IMR-90 (cell line): ENCODE results near the gene TMEM245. TPM values are rescaled to one million over a fixed set of nuclear protein-coding genes. Genes with fewer than 3 reads are reported as not detected.

Source experiments
- ATAC-seq: fragments of 200-7000 bp; cut with Tn5 transposase; 2 replicates; pipeline ENCODE4 v1.9.1; 2020; ENCODE audit warnings: low read depth, mild to moderate bottlenecking, moderate library complexity
- BruUV-seq: library from RNA; stranded (reverse); fragments of 400-500 nt; replicated peaks from 2 replicates; lab custom pipeline; 2021; lab: Mats Ljungman, UMichigan
- CTCF ChIA-PET: fragments of 300-600 bp; formaldehyde crosslinking; extraction: SDS; loops from one replicate; lab custom pipeline; 2021; ENCODE audit warnings: antibody characterized with exemption; lab: Yijun Ruan, JAX
- POLR2A ChIA-PET: fragments of 300-600 bp; sonication (Branson Sonifier 250); formaldehyde crosslinking; loops from one replicate; lab custom pipeline; 2022; ENCODE audit warnings: antibody characterized with exemption; ENCODE audit not compliant: unreplicated experiment; lab: Charles Lee
- DNase-seq: peaks from one replicate; pipeline ENCODE4 v3.0.0; 2013
- H2AFZ ChIP-seq: replicated peaks from 2 replicates; pipeline ENCODE3; 2013; ENCODE audit warnings: low read length, mild to moderate bottlenecking; ENCODE audit not compliant: poor library complexity
- H2AK5ac ChIP-seq: 2 replicates; pipeline ENCODE4 v1.6.1; 2013; ENCODE audit warnings: low read depth, low read length, inconsistent platforms
- H2AK9ac ChIP-seq: replicated peaks from 2 replicates; pipeline ENCODE3; 2013; ENCODE audit warnings: mild to moderate bottlenecking, low read depth, low read length, moderate library complexity; ENCODE audit not compliant: poor library complexity
- H2BK120ac ChIP-seq: 2 replicates; pipeline ENCODE4 v1.6.1; 2013; ENCODE audit warnings: low read depth, low read length, inconsistent platforms
- H2BK15ac ChIP-seq: 3 replicates; pipeline ENCODE4 v1.6.1; 2013; ENCODE audit warnings: low read depth, low read length, inconsistent platforms
- H2BK20ac ChIP-seq: 2 replicates; pipeline ENCODE4 v1.6.1; 2013; ENCODE audit warnings: low read depth, mild to moderate bottlenecking, inconsistent platforms, low read length, moderate library complexity
- H2BK5ac ChIP-seq: 2 replicates; pipeline ENCODE4 v1.6.1; 2013; ENCODE audit warnings: mild to moderate bottlenecking, low read depth, low read length, inconsistent platforms; ENCODE audit not compliant: poor library complexity, severe bottlenecking
- H3K14ac ChIP-seq: replicated peaks from 2 replicates; pipeline ENCODE4 v1.6.1; 2013; ENCODE audit warnings: low read depth, low read length, inconsistent platforms
- H3K18ac ChIP-seq: 2 replicates; pipeline ENCODE4 v1.6.1; 2013; ENCODE audit warnings: low read depth, low read length, control low read depth
- H3K23ac ChIP-seq: 2 replicates; pipeline ENCODE4 v1.6.1; 2013; ENCODE audit warnings: low read depth, low read length, inconsistent platforms
- H3K27ac ChIP-seq: 2 replicates; pipeline ENCODE4 v1.5.1; 2013; ENCODE audit warnings: mild to moderate bottlenecking, control low read depth, low read length; ENCODE audit not compliant: insufficient read depth
- H3K27me3 ChIP-seq: 2 replicates; pipeline ENCODE4 v1.6.1; 2013; ENCODE audit warnings: low read length; ENCODE audit not compliant: control insufficient read depth, insufficient read depth
- H3K36me3 ChIP-seq: 2 replicates; pipeline ENCODE4 v1.6.1; 2013; ENCODE audit warnings: low read length, mixed read lengths; ENCODE audit not compliant: control insufficient read depth, insufficient read depth
- H3K4ac ChIP-seq: 2 replicates; pipeline ENCODE4 v1.6.1; 2013; ENCODE audit warnings: low read depth, low read length, inconsistent platforms
- H3K4me1 ChIP-seq: 2 replicates; pipeline ENCODE4 v1.6.1; 2013; ENCODE audit warnings: low read length, mixed read lengths; ENCODE audit not compliant: control insufficient read depth, insufficient read depth
- H3K4me2 ChIP-seq: 2 replicates; pipeline ENCODE4 v1.6.1; 2013; ENCODE audit warnings: low read depth, mild to moderate bottlenecking, control low read depth, low read length, moderate library complexity
- H3K4me3 ChIP-seq: 2 replicates; pipeline ENCODE4 v1.5.1; 2013; ENCODE audit warnings: low read depth, mild to moderate bottlenecking, control low read depth, low read length, moderate library complexity; ENCODE audit not compliant: insufficient read depth
- H3K56ac ChIP-seq: 2 replicates; pipeline ENCODE4 v1.6.1; 2013; ENCODE audit warnings: low read length, inconsistent platforms; ENCODE audit not compliant: insufficient read depth; ENCODE audit errors: extremely low read depth
- H3K79me1 ChIP-seq, 2 experiments: 2 replicates each; pipeline ENCODE4 v1.6.1; 2013; ENCODE audit warnings: low read length in 2 of 2, inconsistent platforms in 1 of 2, low read depth in 1 of 2
- H3K9ac ChIP-seq: 2 replicates; pipeline ENCODE4 v1.6.1; 2013; ENCODE audit warnings: low read depth, low read length, control low read depth
- H3K9me1 ChIP-seq: 2 replicates; pipeline ENCODE4 v1.6.1; 2013; ENCODE audit warnings: low read length, inconsistent platforms; ENCODE audit not compliant: insufficient read depth
- H3K9me3 ChIP-seq: 2 replicates; pipeline ENCODE4 v1.6.1; 2013; ENCODE audit warnings: low read length; ENCODE audit not compliant: control insufficient read depth, insufficient read depth
- H4K20me1 ChIP-seq: 2 replicates; pipeline ENCODE4 v1.6.1; 2013; ENCODE audit warnings: low read length, inconsistent platforms; ENCODE audit not compliant: insufficient read depth
- H4K5ac ChIP-seq: 2 replicates; pipeline ENCODE4 v1.6.1; 2013; ENCODE audit warnings: mild to moderate bottlenecking, low read depth, low read length, control low read depth
- H4K8ac ChIP-seq, 2 experiments: 2 replicates each; pipeline ENCODE4 v1.6.1; 2013; ENCODE audit warnings: low read depth in 2 of 2, low read length in 2 of 2, control low read depth in 1 of 2, inconsistent platforms in 1 of 2
- H4K91ac ChIP-seq: 2 replicates; pipeline ENCODE4 v1.6.1; 2013; ENCODE audit warnings: low read depth, low read length, inconsistent platforms; ENCODE audit not compliant: insufficient read depth
- MXI1 ChIP-seq: IDR thresholded peaks from 2 replicates; pipeline ENCODE4 v1.6.1; 2012; ENCODE audit warnings: low read depth, mild to moderate bottlenecking, low read length, moderate library complexity, borderline replicate concordance
- POLR2A ChIP-seq: IDR thresholded peaks from 2 replicates; pipeline ENCODE4 v1.6.1; 2012; ENCODE audit warnings: mild to moderate bottlenecking, low read depth, low read length
- WGBS, 2 experiments: methylation state at CpG; one replicate each; pipeline versions ENCODE4 v1.1.5 to v1.1.7; 2013; ENCODE audit warnings: missing lambda C conversion rate in 2 of 2; ENCODE audit not compliant: insufficient read length in 1 of 2; ENCODE audit errors: extremely low coverage in 2 of 2; 5-methylcytosine and 5-hydroxymethylcytosine counted together
- dilution Hi-C: fragments of 300-500 bp; cut with HindIII; formaldehyde crosslinking; loops from one replicate; pipeline ENCODE4 v1.14.3; 2018; ENCODE audit warnings: low sequenced_read_pairs; ENCODE audit not compliant: unreplicated experiment
- in situ Hi-C: fragments of 300-500 bp; cut with MboI; formaldehyde crosslinking; loops from 3 replicates; pipeline ENCODE4 v1.14.3; 2019; ENCODE audit warnings: low sequenced_read_pairs, inconsistent platforms, mixed read lengths
- intact Hi-C: fragments of 100-400 bp; cut with micrococcal nuclease; formaldehyde crosslinking; loops from 2 replicates; pipeline ENCODE4 v1.10.0; 2022
- polyA plus RNA-seq, 3 experiments: library from polyadenylated mRNA; depleted of rRNA; stranded (reverse); fragments of >200 nt; gene quantifications; 2 replicates each; pipeline ENCODE4 v1.2.3, GENCODE V29; 2012; ENCODE audit warnings: low replicate concordance in 1 of 3
- total RNA-seq: library from RNA; depleted of rRNA; stranded (reverse); fragments of >200 nt; gene quantifications from 2 replicates; pipeline ENCODE4 v1.2.3, GENCODE V29; 2012

Gene TMEM245
- total and polyA plus RNA-seq, 2 of the 4 experiments (the other 2 are of a cell fraction) = 24.8 to 57.9 TPM

DNA sequence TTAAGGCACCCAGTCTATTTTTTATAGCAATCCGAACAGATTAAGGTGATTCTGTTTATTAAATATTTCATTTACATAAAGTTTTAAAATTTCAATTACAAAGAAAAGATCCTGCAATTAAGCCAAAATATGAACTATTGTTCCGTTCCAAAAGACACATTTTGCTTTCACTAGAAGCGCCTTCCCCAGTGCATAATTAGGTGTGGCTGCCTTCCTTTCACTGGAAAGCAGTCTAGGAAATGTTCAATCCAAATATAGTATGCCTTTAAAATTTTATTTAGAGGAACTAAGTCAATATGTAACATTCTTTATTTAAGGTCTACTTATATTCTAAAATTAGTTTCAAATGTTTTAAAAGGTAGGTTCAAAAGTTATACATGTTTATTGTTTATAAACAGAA lies 114.1 kb downstream of the TMEM245 start:
- no peak overlapping the region for H3K4me2 ChIP-seq
- ChIA-PET POLR2A (no interaction called here), CTCF (no interaction called here)
- TF ChIP-seq POLR2A (no peak), MXI1 (no peak)
- peaks cover 6% of the 10 kb centered on the region for H3K9me3 ChIP-seq
- no peak overlapping the region for H2AK5ac ChIP-seq
- no peak overlapping the region for H4K8ac ChIP-seq
- H2BK15ac ChIP-seq = no peak overlapping the region
- H3K27ac ChIP-seq = no peak overlapping the region
- H3K56ac ChIP-seq = no peak overlapping the region
- H2AK9ac ChIP-seq = no peak overlapping the region
- no peaks in the 10 kb centered on the region for H3K9me1 ChIP-seq
- H4K91ac ChIP-seq = no peak overlapping the region
- no peak overlapping the region for H2BK5ac ChIP-seq
- dilution Hi-C loops (no loop called here), in situ Hi-C loops (no loop called here), intact Hi-C loops (no loop called here)
- BruUV-seq = no TSS peak
- H4K20me1 ChIP-seq = peaks cover 3% of the 10 kb centered on the region; the same call in 1 of the 2 replicates
- no peaks in the 10 kb centered on the region for H3K27me3 ChIP-seq
- H2BK120ac ChIP-seq = no peak overlapping the region
- H4K5ac ChIP-seq = no peak overlapping the region
- no peak overlapping the region for H2BK20ac ChIP-seq
- H3K14ac ChIP-seq = no peak overlapping the region
- WGBS, 2 experiments = no CpG with 5 or more reads among the region's 3 CpGs
- H3K79me1 ChIP-seq = peaks cover 29 to 66% of the 10 kb centered on the region in 2 experiments
- H3K18ac ChIP-seq = no peak overlapping the region
- no peak for DNase-seq
- H3K36me3 ChIP-seq = peaks cover 1% of the 10 kb centered on the region; the same call in 1 of the 2 replicates
- H3K4ac ChIP-seq = no peak overlapping the region
- no peak for ATAC-seq
- no peak overlapping the region for H3K9ac ChIP-seq
- H3K23ac ChIP-seq = no peak overlapping the region
- no peak overlapping the region for H2AFZ ChIP-seq
- no peaks in the 10 kb centered on the region for H3K4me1 ChIP-seq
- no peak overlapping the region for H3K4me3 ChIP-seq
